ENCODE results near the gene CNTNAP5. TPM values are rescaled to one million over a fixed set of nuclear protein-coding genes. Genes with fewer than 3 reads are reported as not detected.

CNTNAP5 gene
- total RNA-seq, 3 donors from 2014 or later (not counting 1 experiment from before 2014, with no cell fraction given): not detected

GRCh38 chr2:124501575-124502152 is 476.6 kb downstream of the CNTNAP5 start:
- DNase-seq (no peak), ATAC-seq (no peak)
- no peaks in the 10 kb centered on the region for H3K4me1 Mint-ChIP-seq
- no peak overlapping the region for H3K4me3 ChIP-seq (ENCODE audit: low read length)
- intact Hi-C loops (cut with micrococcal nuclease): no loop called here
- WGBS (ENCODE audit: insufficient coverage): 64% methylated on average over 6 of the region's 6 CpGs
- H3K4me1 ChIP-seq (ENCODE audit: control insufficient read depth, insufficient read depth, low read length): no peaks in the 10 kb centered on the region
- H3K27me3 ChIP-seq (ENCODE audit: control insufficient read depth, insufficient read depth, low read length): no peaks in the 10 kb centered on the region
- no peaks in the 10 kb centered on the region for H3K36me3 ChIP-seq (ENCODE audit: control insufficient read depth, insufficient read depth, low read length)
- TF ChIP-seq, protein P1, sequence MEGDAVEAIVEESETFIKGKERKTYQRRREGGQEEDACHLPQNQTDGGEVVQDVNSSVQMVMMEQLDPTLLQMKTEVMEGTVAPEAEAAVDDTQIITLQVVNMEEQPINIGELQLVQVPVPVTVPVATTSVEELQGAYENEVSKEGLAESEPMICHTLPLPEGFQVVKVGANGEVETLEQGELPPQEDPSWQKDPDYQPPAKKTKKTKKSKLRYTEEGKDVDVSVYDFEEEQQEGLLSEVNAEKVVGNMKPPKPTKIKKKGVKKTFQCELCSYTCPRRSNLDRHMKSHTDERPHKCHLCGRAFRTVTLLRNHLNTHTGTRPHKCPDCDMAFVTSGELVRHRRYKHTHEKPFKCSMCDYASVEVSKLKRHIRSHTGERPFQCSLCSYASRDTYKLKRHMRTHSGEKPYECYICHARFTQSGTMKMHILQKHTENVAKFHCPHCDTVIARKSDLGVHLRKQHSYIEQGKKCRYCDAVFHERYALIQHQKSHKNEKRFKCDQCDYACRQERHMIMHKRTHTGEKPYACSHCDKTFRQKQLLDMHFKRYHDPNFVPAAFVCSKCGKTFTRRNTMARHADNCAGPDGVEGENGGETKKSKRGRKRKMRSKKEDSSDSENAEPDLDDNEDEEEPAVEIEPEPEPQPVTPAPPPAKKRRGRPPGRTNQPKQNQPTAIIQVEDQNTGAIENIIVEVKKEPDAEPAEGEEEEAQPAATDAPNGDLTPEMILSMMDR (IDR thresholded peaks at IDR 0.05): no peak
- no peak overlapping the region for H3K27ac ChIP-seq (ENCODE audit: low read length)
- no peak overlapping the region for H3K27ac Mint-ChIP-seq
- no peaks in the 10 kb centered on the region for H3K27me3 Mint-ChIP-seq (ENCODE audit: low read depth in 2 of 2)
- H3K4me3 Mint-ChIP-seq: no peak overlapping the region
- no peaks in the 10 kb centered on the region for H3K36me3 Mint-ChIP-seq
- no peaks in the 10 kb centered on the region for H3K9me3 ChIP-seq (ENCODE audit: control insufficient read depth, insufficient read depth, low read length)
- peaks cover 3 to 14% of the 10 kb centered on the region in 2 donors for H3K9me3 Mint-ChIP-seq

DNA sequence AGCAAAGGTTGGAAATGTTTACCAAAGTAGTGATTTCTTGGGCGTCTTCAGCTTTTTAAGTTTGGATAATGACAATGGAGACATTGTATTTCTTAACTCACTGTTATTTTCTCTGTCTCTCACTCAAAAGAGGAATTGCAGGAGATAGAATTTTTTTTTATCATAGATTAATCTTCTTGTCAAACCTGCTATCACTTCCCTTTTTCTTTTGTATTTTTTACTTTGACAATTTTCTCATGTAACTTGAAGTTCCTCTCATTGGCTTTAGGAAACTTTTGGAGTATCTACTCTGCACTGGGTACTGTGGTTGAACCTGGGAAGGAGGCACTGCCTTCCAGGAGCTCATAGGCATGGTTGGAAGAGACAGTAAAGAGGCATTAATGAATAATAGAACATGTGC is 489.1 kb downstream of the CNTNAP5 start:
- Histone ChIP-seq H3K4me1 (ENCODE audit: control insufficient read depth, insufficient read depth, low read length) (no peaks in the 10 kb centered on the region), H3K4me3 (ENCODE audit: low read length) (no peak overlapping the region), H3K9me3 (ENCODE audit: control insufficient read depth, insufficient read depth, low read length) (peaks cover 3% of the 10 kb centered on the region), H3K27me3 (ENCODE audit: control insufficient read depth, insufficient read depth, low read length) (no peaks in the 10 kb centered on the region), H3K27ac (ENCODE audit: low read length) (no peak overlapping the region), H3K36me3 (ENCODE audit: control insufficient read depth, insufficient read depth, low read length) (no peaks in the 10 kb centered on the region)
- H3K4me3 Mint-ChIP-seq: no peak overlapping the region
- DNase-seq (no peak), ATAC-seq (no peak)
- H3K27me3 Mint-ChIP-seq (ENCODE audit: low read depth in 2 of 2): no peaks in the 10 kb centered on the region
- TF ChIP-seq, protein P1 (IDR thresholded peaks at IDR 0.05): no peak
- H3K27ac Mint-ChIP-seq: no peak overlapping the region
- no peaks in the 10 kb centered on the region for H3K4me1 Mint-ChIP-seq
- intact Hi-C loops (cut with micrococcal nuclease): no loop called here
- no CpG with 5 or more reads among the region's 1 CpG for WGBS (ENCODE audit: insufficient coverage)
- peaks cover 23 to 26% of the 10 kb centered on the region in 2 donors for H3K9me3 Mint-ChIP-seq
- H3K36me3 Mint-ChIP-seq: no peaks in the 10 kb centered on the region

GRCh38 chr2:124520953-124521352 is 495.9 kb downstream of the CNTNAP5 start:
- no peak for ATAC-seq
- no peak for DNase-seq
- H3K4me1 Mint-ChIP-seq: no peaks in the 10 kb centered on the region
- H3K27ac Mint-ChIP-seq: no peak overlapping the region
- Histone ChIP-seq H3K4me3 (ENCODE audit: low read length) (no peak overlapping the region), H3K4me1 (ENCODE audit: control insufficient read depth, insufficient read depth, low read length) (no peaks in the 10 kb centered on the region), H3K27ac (ENCODE audit: low read length) (no peak overlapping the region), H3K36me3 (ENCODE audit: control insufficient read depth, insufficient read depth, low read length) (no peaks in the 10 kb centered on the region), H3K9me3 (ENCODE audit: control insufficient read depth, insufficient read depth, low read length) (peaks cover 3% of the 10 kb centered on the region), H3K27me3 (ENCODE audit: control insufficient read depth, insufficient read depth, low read length) (no peaks in the 10 kb centered on the region)
- H3K9me3 Mint-ChIP-seq: peaks cover 13 to 14% of the 10 kb centered on the region in 2 donors
- TF ChIP-seq, protein P1 (IDR thresholded peaks at IDR 0.05): no peak
- H3K27me3 Mint-ChIP-seq (ENCODE audit: low read depth in 2 of 2): no peaks in the 10 kb centered on the region
- H3K4me3 Mint-ChIP-seq: no peak overlapping the region
- intact Hi-C loops (cut with micrococcal nuclease): no loop called here
- no peaks in the 10 kb centered on the region for H3K36me3 Mint-ChIP-seq
- WGBS (ENCODE audit: insufficient coverage): 60% methylated on average over 2 of the region's 2 CpGs

DNA sequence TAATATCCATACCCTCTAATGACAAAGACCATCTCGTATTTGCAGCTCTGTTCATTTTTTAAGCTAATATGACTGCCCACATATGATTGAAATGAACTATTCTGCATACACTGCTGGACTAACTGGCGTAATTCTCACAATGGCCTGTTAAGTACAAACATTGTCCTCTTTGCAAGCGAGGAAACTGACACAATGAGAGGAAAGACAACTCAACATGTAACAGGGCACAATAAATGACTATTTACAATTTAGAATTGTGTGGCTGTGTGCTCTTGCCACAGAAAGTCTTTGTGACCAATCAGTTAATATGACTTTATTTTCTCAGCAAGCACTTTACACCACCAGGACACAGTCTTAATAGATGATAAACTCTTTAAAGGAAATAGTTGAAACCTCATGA is 498.0 kb downstream of the CNTNAP5 start:
- ATAC-seq (no peak), DNase-seq (no peak)
- H3K27me3 Mint-ChIP-seq (ENCODE audit: low read depth in 2 of 2): no peaks in the 10 kb centered on the region
- no peak overlapping the region for H3K4me3 Mint-ChIP-seq
- Histone ChIP-seq H3K4me3 (ENCODE audit: low read length) (no peak overlapping the region), H3K27ac (ENCODE audit: low read length) (no peak overlapping the region), H3K4me1 (ENCODE audit: control insufficient read depth, insufficient read depth, low read length) (no peaks in the 10 kb centered on the region), H3K36me3 (ENCODE audit: control insufficient read depth, insufficient read depth, low read length) (no peaks in the 10 kb centered on the region), H3K9me3 (ENCODE audit: control insufficient read depth, insufficient read depth, low read length) (no peaks in the 10 kb centered on the region), H3K27me3 (ENCODE audit: control insufficient read depth, insufficient read depth, low read length) (no peaks in the 10 kb centered on the region)
- no peaks in the 10 kb centered on the region for H3K4me1 Mint-ChIP-seq
- 53% methylated on average over 3 of the region's 3 CpGs for WGBS (ENCODE audit: insufficient coverage)
- TF ChIP-seq, protein P1 (IDR thresholded peaks at IDR 0.05): no peak
- intact Hi-C loops (cut with micrococcal nuclease): no loop called here
- peaks cover 2 to 7% of the 10 kb centered on the region in 2 donors for H3K9me3 Mint-ChIP-seq
- H3K36me3 Mint-ChIP-seq: no peaks in the 10 kb centered on the region
- no peak overlapping the region for H3K27ac Mint-ChIP-seq

Data from natural killer cell (primary cell).